ENCODE measurements around the gene PDIA6. TPM values are rescaled to one million over a fixed set of nuclear protein-coding genes. Genes with fewer than 3 reads are reported as not detected.

Gene PDIA6
- total and polyA plus RNA-seq, 2 donors (not counting 3 experiments of a cell fraction or from before 2014, with no cell fraction given): 335 to 424 TPM

DNA sequence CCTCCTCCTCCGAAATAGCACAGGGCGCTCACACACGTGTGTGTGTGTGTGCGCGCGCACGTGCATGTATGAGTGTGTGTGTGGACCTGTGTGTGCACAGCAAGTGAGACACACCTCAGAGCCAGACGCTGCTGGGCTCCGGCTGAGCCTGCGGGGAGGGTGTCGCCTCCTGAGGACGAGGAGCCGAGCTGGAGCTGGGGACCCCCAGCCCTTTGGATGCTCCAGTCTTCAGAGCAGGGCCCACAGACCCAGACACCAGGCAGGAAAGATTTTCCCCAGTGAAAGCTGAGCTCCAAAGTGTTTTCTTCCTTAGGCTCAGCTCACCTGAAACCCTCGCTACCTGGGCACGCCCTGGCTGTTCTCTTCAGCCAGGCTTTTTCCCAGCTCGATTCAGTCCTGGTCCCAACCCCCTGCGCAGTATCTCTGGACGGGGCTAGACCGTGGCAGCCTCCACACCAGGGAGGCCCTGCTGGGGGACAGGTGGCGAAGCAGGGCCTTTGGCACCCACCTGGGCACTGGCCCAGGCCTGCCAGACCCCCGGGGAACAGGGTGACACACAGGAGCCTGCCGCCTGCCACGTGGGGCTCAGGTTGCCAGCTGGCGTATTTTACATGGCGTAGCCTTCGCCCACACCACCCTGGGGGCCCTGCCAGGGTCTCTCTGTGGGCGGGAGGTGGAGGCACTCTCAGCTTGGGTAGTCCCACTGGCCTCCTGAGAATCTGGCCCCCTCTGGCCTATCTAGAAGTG is 36.2 kb downstream of the PDIA6 start:
- no peak for DNase-seq (ENCODE audit: low read depth, low spot score)
- POLR2A ChIA-PET: no interaction called here
- no peak overlapping the region for H3K4me3 ChIP-seq (replicated peaks in 1 of 3; ENCODE audit: insufficient read depth in 1 of 3, low read depth in 1 of 3, low read length in 3 of 3)
- H3K4me2 ChIP-seq (ENCODE audit: insufficient read depth, low read length): no peak overlapping the region
- no peak overlapping the region for H3K9ac ChIP-seq (replicated peaks; ENCODE audit: extremely low read depth, insufficient read depth, low read length)
- dilution Hi-C loops (cut with MboI; ENCODE audit: extremely low pct_ligation_motif_present, low sequenced_read_pairs): no loop called here
- peaks cover 3 to 18% of the 10 kb centered on the region in 2 experiments for H3K36me3 ChIP-seq (ENCODE audit: control insufficient read depth in 2 of 2, extremely low read depth in 1 of 2, insufficient read depth in 2 of 2, low read length in 2 of 2)
- H2AFZ ChIP-seq (ENCODE audit: low read depth, low read length): no peak overlapping the region
- no peaks in the 10 kb centered on the region for H3K9me1 ChIP-seq (replicated peaks; ENCODE audit: control insufficient read depth, extremely low read depth, insufficient read depth, low read length)
- FAIRE-seq: no peak
- H4K20me1 ChIP-seq (replicated peaks; ENCODE audit: control insufficient read depth, extremely low read depth, insufficient read depth, low read length): no peaks in the 10 kb centered on the region
- intact Hi-C loops (cut with micrococcal nuclease): no loop called here
- peak; percentile 10 for TF ChIP-seq POLR2AphosphoS5 (IDR thresholded peaks at IDR 0.05; ENCODE audit: insufficient read depth, low read depth, low read length)
- no peak for TF ChIP-seq JUN (IDR thresholded peaks at IDR 0.05; ENCODE audit: borderline replicate concordance, insufficient read depth, insufficient read length, low read depth)
- TF ChIP-seq POLR2A (IDR thresholded peaks at IDR 0.05; ENCODE audit: low read depth, low read length): no peak
- BruUV-seq (replicated peaks): no TSS peak
- H3K4me1 ChIP-seq (ENCODE audit: control insufficient read depth, extremely low read depth, insufficient read depth, low read length): no peaks in the 10 kb centered on the region
- H3K79me2 ChIP-seq (ENCODE audit: control insufficient read depth, insufficient read depth, low read length): no peaks in the 10 kb centered on the region
- no peaks in the 10 kb centered on the region for H3K27me3 ChIP-seq (ENCODE audit: control insufficient read depth in 2 of 2, insufficient read depth in 2 of 2, low read length in 2 of 2)
- H3K27ac ChIP-seq (ENCODE audit: insufficient read depth, low read depth, low read length): no peak overlapping the region
- CTCF ChIA-PET: no interaction called here
- H3K9me3 ChIP-seq (replicated peaks; ENCODE audit: control insufficient read depth, insufficient read depth, low read length): no peaks in the 10 kb centered on the region

GRCh38 chr2:10775831-10776230 is 36.8 kb downstream of the PDIA6 start:
- Histone ChIP-seq H3K9me1 (replicated peaks; ENCODE audit: control insufficient read depth, extremely low read depth, insufficient read depth, low read length) (no peaks in the 10 kb centered on the region), H3K36me3 (ENCODE audit: control insufficient read depth in 2 of 2, extremely low read depth in 1 of 2, insufficient read depth in 2 of 2, low read length in 2 of 2) (peaks cover 0 to 15% of the 10 kb centered on the region in 2 experiments), H3K9ac (replicated peaks; ENCODE audit: extremely low read depth, insufficient read depth, low read length) (no peak overlapping the region), H3K27ac (ENCODE audit: insufficient read depth, low read depth, low read length) (no peak overlapping the region), H3K79me2 (ENCODE audit: control insufficient read depth, insufficient read depth, low read length) (no peaks in the 10 kb centered on the region), H2AFZ (ENCODE audit: low read depth, low read length) (no peak overlapping the region), H3K4me1 (ENCODE audit: control insufficient read depth, extremely low read depth, insufficient read depth, low read length) (no peaks in the 10 kb centered on the region), H3K4me3 (replicated peaks in 1 of 3; ENCODE audit: insufficient read depth in 1 of 3, low read depth in 1 of 3, low read length in 3 of 3) (no peak overlapping the region), H3K4me2 (ENCODE audit: insufficient read depth, low read length) (no peak overlapping the region), H4K20me1 (replicated peaks; ENCODE audit: control insufficient read depth, extremely low read depth, insufficient read depth, low read length) (no peaks in the 10 kb centered on the region), H3K9me3 (replicated peaks; ENCODE audit: control insufficient read depth, insufficient read depth, low read length) (no peaks in the 10 kb centered on the region), H3K27me3 (ENCODE audit: control insufficient read depth in 2 of 2, insufficient read depth in 2 of 2, low read length in 2 of 2) (no peaks in the 10 kb centered on the region)
- no peak for FAIRE-seq
- TF ChIP-seq JUN (IDR thresholded peaks at IDR 0.05; ENCODE audit: borderline replicate concordance, insufficient read depth, insufficient read length, low read depth) (no peak), MYC (IDR thresholded peaks at IDR 0.05; ENCODE audit: low read depth, low read length) (no peak), EZH2 (IDR thresholded peaks at IDR 0.05; ENCODE audit: borderline replicate concordance, low read depth, low read length, severe bottlenecking) (no peak), MAX (IDR thresholded peaks at IDR 0.05; ENCODE audit: insufficient read depth, insufficient read length) (no peak), POLR2A (IDR thresholded peaks at IDR 0.05; ENCODE audit: low read depth, low read length) (no peak), FOS (IDR thresholded peaks at IDR 0.05; ENCODE audit: borderline replicate concordance, insufficient read depth, low read length) (no peak), POLR2AphosphoS5 (IDR thresholded peaks at IDR 0.05; ENCODE audit: insufficient read depth, low read depth, low read length) (no peak), GATA2 (IDR thresholded peaks at IDR 0.05; ENCODE audit: insufficient read depth, insufficient read length, low read depth, low read length) (no peak)
- TF ChIP-seq, protein P1, sequence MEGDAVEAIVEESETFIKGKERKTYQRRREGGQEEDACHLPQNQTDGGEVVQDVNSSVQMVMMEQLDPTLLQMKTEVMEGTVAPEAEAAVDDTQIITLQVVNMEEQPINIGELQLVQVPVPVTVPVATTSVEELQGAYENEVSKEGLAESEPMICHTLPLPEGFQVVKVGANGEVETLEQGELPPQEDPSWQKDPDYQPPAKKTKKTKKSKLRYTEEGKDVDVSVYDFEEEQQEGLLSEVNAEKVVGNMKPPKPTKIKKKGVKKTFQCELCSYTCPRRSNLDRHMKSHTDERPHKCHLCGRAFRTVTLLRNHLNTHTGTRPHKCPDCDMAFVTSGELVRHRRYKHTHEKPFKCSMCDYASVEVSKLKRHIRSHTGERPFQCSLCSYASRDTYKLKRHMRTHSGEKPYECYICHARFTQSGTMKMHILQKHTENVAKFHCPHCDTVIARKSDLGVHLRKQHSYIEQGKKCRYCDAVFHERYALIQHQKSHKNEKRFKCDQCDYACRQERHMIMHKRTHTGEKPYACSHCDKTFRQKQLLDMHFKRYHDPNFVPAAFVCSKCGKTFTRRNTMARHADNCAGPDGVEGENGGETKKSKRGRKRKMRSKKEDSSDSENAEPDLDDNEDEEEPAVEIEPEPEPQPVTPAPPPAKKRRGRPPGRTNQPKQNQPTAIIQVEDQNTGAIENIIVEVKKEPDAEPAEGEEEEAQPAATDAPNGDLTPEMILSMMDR (IDR thresholded peaks at IDR 0.05; ENCODE audit: extremely low read depth in 1 of 2, insufficient read depth in 1 of 2, low read depth in 1 of 2, low read length in 2 of 2): no peak
- POLR2A ChIA-PET: no interaction called here
- DNase-seq (ENCODE audit: low read depth, low spot score): no peak
- CTCF ChIA-PET: no interaction called here
- BruUV-seq (replicated peaks): no TSS peak
- dilution Hi-C loops (cut with MboI; ENCODE audit: extremely low pct_ligation_motif_present, low sequenced_read_pairs) (no loop called here), intact Hi-C loops (cut with micrococcal nuclease) (no loop called here)

All from endothelial cell of umbilical vein (primary cell).